ENCODE results near the gene MSH4.

The MSH4 gene

DNA sequence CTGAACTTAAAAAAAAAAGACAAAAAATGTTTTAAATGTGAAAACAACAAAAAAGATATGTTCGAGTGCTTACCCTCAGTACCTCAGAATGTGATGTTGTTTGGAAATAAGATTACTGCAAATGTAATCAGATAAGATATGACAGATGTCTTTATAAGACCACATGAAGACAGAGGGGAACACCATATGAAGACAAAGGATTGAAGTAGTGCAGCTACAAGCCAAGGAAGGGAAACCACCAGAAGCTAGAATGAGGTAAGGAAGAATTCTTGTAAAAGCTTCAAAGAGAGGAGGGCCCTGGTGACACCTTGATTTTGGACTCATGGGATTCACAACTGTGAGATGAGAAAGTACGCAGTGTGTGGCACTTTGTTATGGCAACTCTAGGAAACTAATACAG, 120.2 kb downstream of the MSH4 start:
- no peaks in the 10 kb centered on the region for H3K9me3 ChIP-seq (ENCODE audit: control insufficient read depth, insufficient read depth, low read length)
- H3K27ac ChIP-seq (ENCODE audit: low read depth, low read length): no peak overlapping the region
- H3K4me2 ChIP-seq (ENCODE audit: low read length): no peak overlapping the region
- H3K9me2 ChIP-seq (replicated peaks; ENCODE audit: control insufficient read depth, low read length): no peaks in the 10 kb centered on the region
- no peaks in the 10 kb centered on the region for H3K36me3 ChIP-seq (ENCODE audit: control insufficient read depth, low read length)
- H3K4me3 ChIP-seq (ENCODE audit: low read length): no peak overlapping the region
- no peaks in the 10 kb centered on the region for H3K4me1 ChIP-seq (ENCODE audit: control insufficient read depth, low read length)
- H3K79me2 ChIP-seq (ENCODE audit: control insufficient read depth, low read length): no peaks in the 10 kb centered on the region
- TF ChIP-seq CTCF (IDR thresholded peaks at IDR 0.05; ENCODE audit: low read depth, low read length, poor library complexity, severe bottlenecking) (no peak), EZH2phosphoT487 (IDR thresholded peaks at IDR 0.05; ENCODE audit: borderline replicate concordance, low read length) (no peak)
- H3K27me3 ChIP-seq (ENCODE audit: control insufficient read depth, low read length): peaks cover 5% of the 10 kb centered on the region; the same call in 1 of the 2 replicates
- no peaks in the 10 kb centered on the region for H3F3A ChIP-seq (ENCODE audit: control insufficient read depth, insufficient read depth)
- no peaks in the 10 kb centered on the region for H4K20me1 ChIP-seq (ENCODE audit: control insufficient read depth, insufficient read depth, low read depth, low read length)

- Histone ChIP-seq H3K27me3 (ENCODE audit: control insufficient read depth, low read length) (no peaks in the 10 kb centered on the region), H3K4me3 (ENCODE audit: low read length) (no peak overlapping the region)
Measured at GRCh38 chr1:75922698-75923097, 126.0 kb downstream of the MSH4 start.

DNA sequence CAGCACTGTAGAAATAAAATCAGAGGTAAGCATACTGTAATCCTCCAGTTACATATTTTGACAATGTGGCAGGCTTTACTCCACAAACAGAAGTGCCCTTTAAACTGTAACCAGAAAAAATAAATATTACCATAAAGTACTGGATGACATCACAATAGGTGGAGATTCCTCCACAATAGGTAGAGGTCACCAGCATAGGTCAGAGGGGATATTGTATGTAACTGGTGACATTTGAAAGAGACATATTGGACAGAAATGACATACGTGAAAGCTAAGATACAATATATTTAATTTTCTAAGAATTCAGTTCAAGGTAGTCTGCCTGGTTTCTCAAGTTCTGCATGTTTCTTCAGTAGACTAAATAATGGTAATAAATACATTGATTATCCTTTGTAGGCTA, 135.6 kb downstream of the MSH4 start, which contains the start of gene ASB17:
Gene ASB17, minus strand, starts transcription at position 101 of the 400 bp plus-strand sequence. CDS start 113 bp downstream, outside the sequence.
- TF ChIP-seq CTCF (IDR thresholded peaks at IDR 0.05; ENCODE audit: low read depth, low read length, poor library complexity, severe bottlenecking) (no peak), EZH2phosphoT487 (IDR thresholded peaks at IDR 0.05; ENCODE audit: borderline replicate concordance, low read length) (no peak)
- Histone ChIP-seq H3K4me2 (ENCODE audit: low read length) (no peak within 1 kb of the TSS), H3K27ac (ENCODE audit: low read depth, low read length) (no peak within 1 kb of the TSS), H3K9me2 (replicated peaks; ENCODE audit: control insufficient read depth, low read length) (no peaks in the 10 kb centered on the region), H4K20me1 (ENCODE audit: control insufficient read depth, insufficient read depth, low read depth, low read length) (no peaks in the 10 kb centered on the region), H3K4me1 (ENCODE audit: control insufficient read depth, low read length) (no peaks in the 10 kb centered on the region), H3K36me3 (ENCODE audit: control insufficient read depth, low read length) (no peaks in the 10 kb centered on the region), H3K79me2 (ENCODE audit: control insufficient read depth, low read length) (no peaks in the 10 kb centered on the region), H3K9me3 (ENCODE audit: control insufficient read depth, insufficient read depth, low read length) (no peaks in the 10 kb centered on the region), H3K4me3 (ENCODE audit: low read length) (no peak within 1 kb of the TSS), H3F3A (ENCODE audit: control insufficient read depth, insufficient read depth) (no peaks in the 10 kb centered on the region), H3K27me3 (ENCODE audit: control insufficient read depth, low read length) (no peaks in the 10 kb centered on the region)

More at GRCh38 chr1:75922698-75923097, 126.0 kb downstream of the MSH4 start:
- no peak overlapping the region for H3K27ac ChIP-seq (ENCODE audit: low read depth, low read length)
- H3K4me1 ChIP-seq (ENCODE audit: control insufficient read depth, low read length): no peaks in the 10 kb centered on the region
- no peaks in the 10 kb centered on the region for H3K9me2 ChIP-seq (replicated peaks; ENCODE audit: control insufficient read depth, low read length)
- H3F3A ChIP-seq (ENCODE audit: control insufficient read depth, insufficient read depth): no peaks in the 10 kb centered on the region
- H4K20me1 ChIP-seq (ENCODE audit: control insufficient read depth, insufficient read depth, low read depth, low read length): no peaks in the 10 kb centered on the region
- H3K36me3 ChIP-seq (ENCODE audit: control insufficient read depth, low read length): no peaks in the 10 kb centered on the region
- no peak for TF ChIP-seq CTCF (IDR thresholded peaks at IDR 0.05; ENCODE audit: low read depth, low read length, poor library complexity, severe bottlenecking)
- TF ChIP-seq EZH2phosphoT487 (IDR thresholded peaks at IDR 0.05; ENCODE audit: borderline replicate concordance, low read length): no peak
- no peaks in the 10 kb centered on the region for H3K9me3 ChIP-seq (ENCODE audit: control insufficient read depth, insufficient read depth, low read length)
- no peaks in the 10 kb centered on the region for H3K79me2 ChIP-seq (ENCODE audit: control insufficient read depth, low read length)
- H3K4me2 ChIP-seq (ENCODE audit: low read length): no peak overlapping the region

Data from DOHH2 (cell line).